GM18907 (cell line): ENCODE measurements around the gene ITGA8.

ENCODE experiments used
- ATAC-seq: cut with Tn5 transposase; IDR thresholded peaks from one replicate; pipeline ENCODE4 v1.9.1; 2021; ENCODE audit warnings: mild to moderate bottlenecking, moderate library complexity; ENCODE audit not compliant: unreplicated experiment

ITGA8 gene

DNA sequence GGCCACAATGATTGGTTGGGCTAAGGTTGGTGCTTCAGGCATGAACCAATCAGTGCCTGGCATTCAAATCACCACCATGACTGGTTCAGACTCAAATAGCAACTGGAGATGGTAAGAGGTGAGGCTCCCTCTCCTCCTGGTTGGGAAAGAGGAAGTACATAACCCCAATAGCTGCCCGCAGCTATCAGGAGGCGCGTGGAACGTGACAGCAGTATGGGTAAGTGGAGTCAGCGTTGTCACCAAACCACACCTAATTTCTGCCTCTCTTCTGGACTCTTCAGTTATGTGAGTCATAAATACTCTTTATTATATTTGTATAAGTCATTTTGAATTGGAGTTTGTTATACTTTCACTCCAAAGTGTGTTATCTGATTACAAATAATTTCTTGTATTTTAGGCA lies 17.9 kb upstream of the ITGA8 start:
- ATAC-seq = no peak

- no peak for ATAC-seq
Observed at GRCh38 chr10:15735763-15736162, 16.0 kb upstream of the ITGA8 start.

GRCh38 chr10:15730341-15730740 lies 10.6 kb upstream of the ITGA8 start:
- ATAC-seq = no peak

DNA sequence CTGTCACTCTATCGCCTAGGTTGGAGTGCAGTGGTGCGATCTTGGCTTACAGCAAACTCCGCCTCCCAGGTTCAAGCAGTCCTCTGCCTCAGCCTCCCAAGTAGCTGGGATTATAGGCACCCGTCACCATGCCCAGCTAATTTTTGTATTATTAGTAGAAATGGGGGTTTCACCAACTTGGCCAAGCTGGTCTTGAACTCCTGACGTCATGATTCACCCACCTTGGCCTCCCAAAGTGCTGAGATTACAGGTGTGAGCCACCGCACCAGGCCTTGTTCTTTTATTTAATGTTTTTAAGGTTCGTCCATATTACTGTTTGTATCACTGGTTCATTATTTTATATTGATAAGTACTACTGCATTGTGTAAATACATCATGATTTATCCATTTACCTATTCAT lies 10.2 kb upstream of the ITGA8 start:
- no peak for ATAC-seq

GRCh38 chr10:15726042-15726441 lies 6.3 kb upstream of the ITGA8 start:
- no peak for ATAC-seq

DNA sequence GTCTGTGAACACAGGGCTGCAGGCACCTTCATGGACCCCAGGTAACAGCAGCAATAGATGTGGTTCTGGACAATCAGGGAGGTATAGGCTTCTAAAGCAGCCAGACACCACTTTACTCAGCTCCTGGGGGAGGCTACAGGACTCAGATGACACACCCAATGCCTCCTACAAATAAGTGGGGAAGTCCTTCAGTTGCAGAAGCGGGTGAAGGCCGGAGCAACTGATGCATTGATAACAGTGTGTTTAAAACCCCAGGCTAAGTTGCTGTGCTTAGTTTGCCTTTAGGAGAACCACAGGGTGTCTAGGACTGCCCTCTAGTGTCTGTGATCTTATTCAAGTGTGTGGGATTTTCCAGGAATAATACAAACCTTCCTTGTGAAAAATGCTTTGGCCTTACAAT lies 5.9 kb upstream of the ITGA8 start:
- no peak for ATAC-seq

DNA sequence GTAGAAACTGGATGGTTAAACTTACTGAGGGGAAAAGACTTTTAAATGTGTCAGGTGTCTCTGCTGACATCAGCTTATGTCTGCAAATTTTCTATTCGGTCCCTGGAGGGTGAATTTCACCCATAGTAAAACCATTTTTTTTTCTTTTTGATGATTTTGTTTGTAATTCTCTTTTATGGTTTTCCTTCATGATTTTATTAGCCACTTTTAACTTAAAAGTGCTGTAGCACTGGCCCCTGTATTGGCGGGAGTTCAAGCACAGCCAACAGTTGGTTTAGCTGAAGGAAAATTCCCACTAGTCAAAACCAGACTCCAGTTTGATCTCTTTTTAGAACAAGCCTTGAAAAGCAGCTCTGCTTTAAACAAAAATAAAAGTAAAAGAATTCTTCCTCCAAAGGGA lies 5.0 kb upstream of the ITGA8 start:
- ATAC-seq = no peak

- ATAC-seq = no peak
Observed at GRCh38 chr10:15723803-15724202, 4.1 kb upstream of the ITGA8 start.

DNA sequence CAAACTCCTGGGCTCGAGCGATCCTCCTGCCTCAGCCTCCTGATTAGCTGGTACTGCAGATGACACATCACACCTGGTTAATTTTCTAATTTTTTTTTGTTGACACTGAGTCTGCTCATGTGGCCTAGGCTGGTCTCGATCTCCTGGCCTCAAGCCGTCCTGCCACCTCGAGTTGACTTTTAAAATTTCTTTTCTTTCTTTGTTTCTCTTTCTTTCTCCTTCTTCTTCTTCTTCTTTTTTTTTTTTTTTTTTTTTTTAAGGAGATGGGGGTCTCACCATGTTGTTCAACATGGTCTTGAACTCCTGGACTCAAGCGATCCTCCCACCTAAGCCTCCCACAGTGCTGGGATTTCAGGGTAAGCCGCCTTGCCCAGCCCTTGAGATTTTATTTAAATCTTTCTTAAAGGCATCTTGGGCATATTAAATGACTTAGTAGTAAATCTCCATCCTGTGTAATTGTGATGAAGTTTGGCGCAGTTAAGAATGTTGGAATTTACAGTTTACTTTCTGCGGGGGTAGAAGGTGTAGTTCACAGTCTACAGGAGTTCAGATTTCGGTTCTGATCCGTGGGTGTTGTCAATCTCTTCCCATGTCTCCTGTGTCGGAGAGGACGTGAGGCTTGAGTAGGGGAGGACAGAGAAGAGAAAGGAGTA lies 1.0 kb upstream of the ITGA8 start:
- no peak for ATAC-seq

GRCh38 chr10:15719049-15719898 lies 448 bp downstream of the ITGA8 start:
- ATAC-seq = no peak

DNA sequence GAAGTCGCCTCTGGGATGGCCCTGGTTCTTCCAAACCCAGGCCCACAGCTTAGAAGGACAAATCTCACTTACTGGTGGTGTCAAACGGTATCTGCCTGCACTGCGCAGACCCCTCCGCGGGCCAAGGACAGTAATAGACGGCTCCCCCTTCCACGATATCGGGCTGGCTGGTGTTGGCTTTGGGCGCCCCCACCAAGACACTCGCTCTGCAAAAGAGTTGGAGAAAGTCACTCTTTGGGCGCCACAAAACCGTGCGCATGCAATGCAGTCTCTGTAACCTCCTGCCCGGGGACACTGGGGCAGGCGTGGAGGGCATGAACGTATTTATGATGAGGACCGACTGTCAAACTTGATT lies 1.1 kb downstream of the ITGA8 start:
- no peak for ATAC-seq

DNA sequence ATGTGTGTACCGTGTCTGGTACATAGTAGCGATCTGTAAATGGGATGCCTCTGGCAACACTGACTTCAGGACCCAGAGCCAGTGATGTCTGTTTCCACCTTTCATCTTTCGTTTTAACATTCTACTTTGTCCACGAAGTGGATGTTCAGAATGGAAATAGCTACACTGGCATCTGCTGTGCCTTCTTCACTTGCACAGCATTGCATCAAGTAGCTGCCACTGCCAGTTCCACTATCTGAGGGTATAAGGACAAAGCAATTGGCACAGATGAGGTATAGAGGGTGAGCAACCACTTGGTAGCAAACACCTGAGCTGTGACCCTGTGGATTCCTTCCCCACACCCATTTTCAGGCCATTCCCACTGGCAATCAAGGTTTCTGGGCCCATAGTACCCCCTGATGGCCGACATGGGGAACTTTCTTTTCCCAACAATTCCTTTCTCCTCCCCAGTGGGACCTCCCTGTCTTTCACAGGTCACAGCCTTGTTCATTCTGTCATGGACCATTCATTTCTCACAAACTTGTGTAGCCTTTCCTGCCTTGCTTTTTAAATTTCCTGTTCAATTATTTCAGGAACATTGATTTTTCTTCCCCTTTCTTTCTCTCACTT lies 4.0 kb downstream of the ITGA8 start:
- no peak for ATAC-seq

DNA sequence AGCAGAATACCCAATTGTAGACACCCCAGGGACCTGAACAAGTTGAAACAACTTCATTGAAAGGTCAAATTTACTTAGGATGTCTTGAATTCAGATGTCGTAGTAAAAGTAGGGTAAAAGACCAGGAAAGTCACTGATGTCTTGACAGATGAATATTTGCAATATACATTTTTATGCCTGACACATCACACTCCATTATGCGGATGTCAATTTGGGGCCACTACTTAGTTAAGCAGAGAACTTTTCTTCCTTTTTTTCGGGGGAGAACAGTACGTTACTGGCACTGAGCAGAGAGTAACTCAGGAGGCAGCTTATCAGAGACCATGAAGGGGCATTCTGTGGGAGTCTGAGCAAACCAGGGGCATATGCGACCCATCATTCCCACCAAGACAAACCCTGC lies 4.9 kb downstream of the ITGA8 start:
- no peak for ATAC-seq

- no peak for ATAC-seq
Observed at GRCh38 chr10:15712883-15713282, 6.8 kb downstream of the ITGA8 start.

GRCh38 chr10:15710455-15710854 lies 9.3 kb downstream of the ITGA8 start:
- no peak for ATAC-seq

GRCh38 chr10:15705298-15705697 lies 14.4 kb downstream of the ITGA8 start:
- ATAC-seq = no peak

- no peak for ATAC-seq
Observed at GRCh38 chr10:15704581-15704968, 15.1 kb downstream of the ITGA8 start.

GRCh38 chr10:15703944-15704580 lies 15.7 kb downstream of the ITGA8 start:
- ATAC-seq = no peak

DNA sequence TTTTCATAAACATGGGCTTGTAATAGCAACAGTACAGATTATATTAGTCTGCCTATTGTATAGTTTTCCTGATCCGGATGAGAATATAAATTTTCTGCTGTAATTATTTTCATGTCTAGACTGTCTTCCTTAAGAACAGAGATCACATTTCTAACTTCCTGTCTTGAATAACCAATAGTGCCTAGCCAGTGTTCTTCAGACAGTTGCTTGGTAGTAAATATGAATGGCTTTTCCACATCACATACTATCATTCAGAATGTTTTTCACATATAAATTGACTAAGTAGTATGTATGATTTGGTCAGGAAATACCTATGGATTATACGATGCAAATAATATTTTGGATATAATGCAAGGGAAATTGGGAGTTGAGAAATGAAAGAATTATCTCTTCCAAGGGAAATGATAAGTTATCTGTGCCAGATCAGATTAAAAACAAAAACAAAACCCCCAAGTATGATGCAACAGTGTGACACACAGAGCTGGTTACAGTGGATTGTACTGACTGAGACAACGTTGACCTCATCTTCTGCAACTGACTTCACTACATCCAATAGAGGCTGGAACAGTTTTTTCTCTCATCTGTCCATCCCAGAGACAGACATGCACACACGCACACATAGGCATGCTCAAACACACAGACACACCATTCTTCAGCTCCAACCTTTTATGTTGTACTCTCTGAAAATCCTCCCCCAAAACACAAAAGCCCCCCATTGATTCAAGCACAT lies 16.4 kb downstream of the ITGA8 start:
- ATAC-seq = no peak

DNA sequence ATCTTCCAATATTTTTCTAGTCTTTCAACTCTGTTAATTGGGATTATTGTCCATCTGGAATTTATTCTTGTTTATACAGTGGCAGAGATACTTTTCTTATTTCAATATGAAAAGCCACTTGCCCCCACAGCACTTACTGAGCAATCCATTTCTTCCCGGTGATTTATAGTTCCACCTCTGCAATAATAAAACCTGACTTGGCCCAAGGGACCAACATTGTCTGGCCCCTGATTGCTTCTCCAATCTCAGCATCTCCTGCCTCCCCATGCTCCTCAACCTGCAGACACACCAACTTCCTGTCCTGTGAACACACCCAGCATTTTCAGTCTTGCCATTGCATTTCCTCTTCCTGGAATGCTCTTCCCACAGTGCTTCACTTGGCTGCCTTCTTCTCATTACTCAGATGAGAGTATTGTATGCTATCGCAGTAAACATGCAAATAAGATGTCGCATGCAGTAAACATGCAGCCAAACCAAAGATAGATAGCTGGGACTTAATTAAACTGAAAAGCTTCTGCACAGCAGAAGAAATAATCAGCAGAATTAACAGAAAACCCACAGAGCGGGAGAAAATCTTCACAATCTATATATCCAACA lies 19.5 kb downstream of the ITGA8 start:
- ATAC-seq = no peak

GRCh38 chr10:15695852-15696251 lies 23.9 kb downstream of the ITGA8 start:
- no peak for ATAC-seq
